ENCODE results near the gene CLK4.
"Not testable (repeated sequence)": the region's sequence is repeated elsewhere in the genome, so short reads cannot be mapped to it uniquely, and the experiment has no call there.

CLK4 gene

DNA sequence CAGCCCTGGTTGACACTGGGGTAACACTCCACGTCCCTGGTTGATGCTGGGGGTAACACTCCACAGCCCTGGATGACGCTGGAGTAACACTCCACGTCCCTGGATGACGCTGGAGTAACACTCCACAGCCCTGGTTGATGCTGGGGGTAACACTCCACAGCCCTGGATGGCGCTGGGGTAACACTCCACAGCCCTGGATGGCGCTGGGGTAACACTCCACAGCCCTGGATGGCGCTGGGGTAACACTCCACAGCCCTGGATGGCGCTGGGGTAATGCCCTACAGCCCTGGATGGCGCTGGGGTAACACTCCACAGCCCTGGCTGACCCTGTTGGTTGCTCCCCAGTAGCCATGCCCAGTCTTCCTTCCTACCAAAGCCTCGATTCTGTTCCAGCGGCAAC is 41.4 kb downstream of the CLK4 start:
- DNase-seq: not testable (repeated sequence)

- no peak for DNase-seq
Observed at GRCh38 chr5:178583279-178583678, 43.6 kb downstream of the CLK4 start.

GRCh38 chr5:178582291-178582690 is 44.6 kb downstream of the CLK4 start:
- DNase-seq: no peak

- no peak for DNase-seq
Observed at GRCh38 chr5:178581621-178582020, 45.2 kb downstream of the CLK4 start.

DNA sequence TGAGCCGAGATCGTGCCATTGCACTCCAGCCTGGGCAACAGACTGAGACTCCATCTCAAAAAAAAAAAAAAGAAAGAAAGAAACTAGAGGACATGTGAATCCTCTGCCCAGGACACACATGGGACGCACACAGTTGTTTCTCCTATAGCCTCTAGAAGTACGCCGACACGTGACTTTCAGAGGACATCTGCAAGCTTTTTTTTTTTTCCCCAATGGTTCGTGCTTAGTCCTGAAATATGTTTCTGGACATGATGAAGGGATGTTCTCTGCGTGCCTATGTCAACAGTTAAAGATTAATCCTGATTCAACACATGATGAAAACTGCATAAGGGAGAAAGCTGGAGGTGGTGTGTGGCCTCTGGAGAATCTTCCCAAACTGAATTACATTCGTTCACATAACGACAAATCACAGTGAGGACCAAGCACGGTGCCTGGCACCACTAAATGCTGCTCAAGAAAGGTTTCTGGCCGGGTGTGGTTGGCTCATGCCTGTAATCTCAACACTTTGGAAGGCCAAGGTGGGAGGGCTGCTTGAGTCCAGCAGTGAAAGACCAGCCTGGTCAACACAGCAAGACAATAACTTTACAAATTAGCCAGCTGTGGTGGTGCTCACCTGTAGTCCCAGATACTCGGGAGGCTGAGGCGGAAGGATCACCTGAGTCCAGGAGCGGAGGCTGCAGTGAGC is 46.4 kb downstream of the CLK4 start:
- no peak for DNase-seq

GRCh38 chr5:178577944-178578343 is 48.9 kb downstream of the CLK4 start:
- DNase-seq: no peak

- no peak for DNase-seq
Observed at GRCh38 chr5:178577376-178577839, 49.4 kb downstream of the CLK4 start.

GRCh38 chr5:178576591-178577351 is 50.1 kb downstream of the CLK4 start:
- no peak for DNase-seq

GRCh38 chr5:178573216-178573615 is 53.6 kb downstream of the CLK4 start:
- DNase-seq: no peak

DNA sequence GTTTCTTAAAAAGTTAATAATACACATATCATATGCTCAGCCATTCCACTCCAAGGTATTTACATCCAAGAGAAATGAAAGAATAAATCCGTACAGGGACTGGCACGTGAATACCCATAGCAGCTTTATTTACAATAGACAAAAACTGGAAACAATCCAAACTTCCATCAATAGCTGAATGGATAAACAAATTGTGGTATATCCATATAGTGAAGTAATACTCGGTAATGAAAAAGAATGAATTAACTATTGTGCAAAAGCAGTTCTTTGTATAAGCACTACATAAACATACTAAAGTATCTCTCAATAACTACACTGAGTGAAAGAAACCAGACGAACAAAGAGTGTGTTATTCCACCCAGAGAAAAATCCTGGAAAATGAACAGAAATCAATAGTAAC is 54.2 kb downstream of the CLK4 start:
- DNase-seq: no peak

- no peak for DNase-seq
Observed at GRCh38 chr5:178569485-178569884, 57.4 kb downstream of the CLK4 start.

GRCh38 chr5:178564811-178565550 is 61.9 kb downstream of the CLK4 start:
- DNase-seq: no peak

- no peak for DNase-seq
Observed at GRCh38 chr5:178564397-178564796, 62.5 kb downstream of the CLK4 start.

DNA sequence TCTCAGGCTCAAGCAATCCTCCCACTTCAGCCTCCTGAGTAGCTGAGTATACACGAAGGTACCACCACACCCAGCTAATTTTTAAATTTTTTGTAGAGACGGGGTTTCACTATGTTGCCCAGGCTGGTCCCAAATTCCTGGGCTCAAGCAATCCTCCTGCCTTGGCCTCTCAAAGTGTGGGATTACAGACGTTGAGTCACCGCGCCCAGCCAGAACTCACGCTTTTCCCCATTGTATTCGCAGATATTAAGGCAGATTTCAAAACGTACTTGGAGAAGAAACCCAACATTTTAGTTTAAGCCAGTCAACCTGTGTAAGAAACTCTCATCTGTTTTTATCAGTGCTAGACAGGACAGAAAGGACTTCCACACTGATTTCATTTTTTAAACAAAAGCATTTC is 63.2 kb downstream of the CLK4 start:
- no peak for DNase-seq

DNA sequence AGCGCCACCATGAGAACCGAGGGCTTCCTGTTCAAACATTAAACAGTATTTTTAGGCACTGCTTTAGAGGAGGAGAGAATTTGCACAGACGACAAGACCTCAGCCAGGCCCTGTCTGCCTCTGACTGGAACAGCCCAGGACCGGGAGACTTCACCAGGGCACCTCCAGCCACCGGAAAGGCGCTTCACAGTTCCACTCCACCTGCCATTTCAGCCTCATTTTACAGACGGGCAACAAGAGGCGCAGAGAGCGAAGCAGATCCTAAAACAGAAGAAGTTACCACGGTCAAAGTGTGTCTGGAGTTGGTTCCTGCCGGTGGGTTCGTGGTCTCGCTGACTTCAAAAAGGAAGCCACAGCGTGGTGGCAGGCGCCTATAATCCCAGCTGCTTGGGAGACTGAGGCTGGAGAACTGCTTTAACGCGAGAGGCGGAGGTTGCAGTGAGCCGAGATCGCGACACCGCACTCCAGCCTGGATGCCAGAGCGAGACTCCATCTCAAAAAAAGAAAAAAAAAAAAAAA is 65.0 kb downstream of the CLK4 start:
- no peak for DNase-seq

GRCh38 chr5:178560911-178561310 is 65.9 kb downstream of the CLK4 start:
- no peak for DNase-seq

DNA sequence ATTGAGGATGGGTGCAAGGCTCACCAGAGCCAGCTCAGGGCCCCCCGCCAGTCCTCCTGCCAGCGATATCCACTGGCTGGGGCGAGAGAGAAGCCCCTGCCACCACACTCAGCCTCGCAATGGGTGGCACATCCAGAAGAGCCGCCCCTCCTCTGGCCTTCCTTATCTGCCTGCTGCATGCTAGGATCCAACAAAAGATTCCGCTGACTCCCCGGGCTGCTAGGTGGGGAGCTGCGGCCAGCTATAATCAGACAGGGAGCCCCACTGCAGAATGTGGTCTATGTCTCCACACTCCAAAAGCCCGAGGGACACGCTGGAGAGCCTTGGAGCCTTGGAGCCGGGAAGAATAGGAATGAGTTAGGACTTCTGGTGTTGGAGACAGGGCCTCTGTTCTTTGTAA is 69.4 kb downstream of the CLK4 start:
- DNase-seq: no peak

DNA sequence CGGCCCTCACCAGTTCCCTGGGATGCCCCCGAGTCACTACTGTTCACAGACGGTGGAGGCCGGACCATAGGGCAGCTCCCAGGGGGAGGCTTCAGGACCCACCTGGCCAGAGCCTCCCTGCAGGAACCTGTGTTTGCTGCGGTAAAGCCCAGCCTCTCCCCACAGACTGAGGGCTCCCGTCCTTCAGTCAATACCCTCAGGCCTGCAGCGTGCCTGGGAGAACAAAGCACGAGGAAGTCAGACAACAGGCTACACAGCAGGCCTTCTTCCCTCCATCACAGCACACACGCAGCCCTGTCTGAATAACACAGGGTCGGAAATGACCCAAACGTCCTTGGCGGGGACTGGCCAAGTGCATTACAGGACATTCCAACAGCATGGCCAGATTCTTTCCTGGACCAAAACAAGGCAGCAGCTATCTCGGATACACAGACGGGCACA is 71.1 kb downstream of the CLK4 start:
- no peak for DNase-seq

DNA sequence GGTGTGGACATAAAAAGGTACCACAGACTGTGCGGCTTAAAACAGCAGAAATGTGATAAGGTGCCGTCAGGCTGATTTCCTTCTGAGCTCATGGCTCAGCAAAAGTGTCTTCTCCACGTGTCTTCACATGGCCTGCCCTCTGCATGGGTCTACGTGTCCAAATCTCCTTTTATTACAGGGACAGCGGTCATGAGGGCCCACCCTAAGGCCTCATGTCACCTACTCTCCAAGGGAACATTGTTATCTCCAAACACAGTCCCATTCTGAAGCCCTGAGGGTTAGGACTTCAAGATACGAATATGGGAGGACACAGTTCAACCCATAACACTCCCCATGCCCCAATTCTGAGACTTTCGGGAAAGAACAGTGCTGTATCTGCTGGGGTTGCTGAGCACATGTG is 71.8 kb downstream of the CLK4 start:
- DNase-seq: no peak

- no peak for DNase-seq
Observed at GRCh38 chr5:178554311-178554710, 72.5 kb downstream of the CLK4 start.

- DNase-seq: no peak
Observed at GRCh38 chr5:178553517-178553916, 73.3 kb downstream of the CLK4 start.

Measured in NCI-H2227 treated with DMSO at 0.1 percent for 48 hours (cell line).